Peyer's patch (tissue), 4 donors: ENCODE data around the gene KDM3A. TPM values are rescaled to one million over a fixed set of nuclear protein-coding genes. Genes with fewer than 3 reads are reported as not detected.

Experiments used
- DNase-seq, 3 donors: peaks; one replicate each; pipeline ENCODE4 v3.0.0-alpha.2; 2017 to 2019
- H3K27ac ChIP-seq, 4 donors: fragments of 200-600 bp; sonication (generic); one replicate each; pipeline ENCODE4 v1.5.1; 2016 to 2019
- H3K27me3 ChIP-seq, 2 donors: fragments of 200-600 bp; sonication (generic); one replicate each; pipeline ENCODE4 v1.5.1; 2019
- H3K36me3 ChIP-seq, 3 donors: fragments of 200-600 bp; sonication (generic); one replicate each; pipeline ENCODE4 v1.5.1; 2016 to 2019
- H3K4me1 ChIP-seq, 4 donors: fragments of 200-600 bp; sonication (generic); one replicate each; pipeline ENCODE4 v1.5.1; 2016 to 2019
- H3K4me3 ChIP-seq, 4 donors: fragments of 200-600 bp; sonication (generic); 1 replicate in 3 of 4; 2 replicates in 1 of 4; pipeline ENCODE4 v1.5.1; 2016 to 2019; ENCODE audit warnings: mild to moderate bottlenecking in 1 of 4
- H3K9me3 ChIP-seq, 4 donors: fragments of 200-600 bp; sonication (generic); one replicate each; pipeline ENCODE4 v1.5.1; 2016 to 2019; ENCODE audit warnings: mild to moderate bottlenecking in 1 of 4
- POLR2A ChIP-seq, 2 donors: fragments of 450-650 bp; IDR thresholded peaks; one replicate each; pipeline ENCODE4 v1.5.1; 2017; ENCODE audit warnings: antibody characterized with exemption in 2 of 2, mild to moderate bottlenecking in 2 of 2, moderate library complexity in 2 of 2
- total RNA-seq, 4 donors: library from RNA; depleted of rRNA; stranded (reverse); fragments of >200 nt; gene quantifications; one replicate each; pipeline ENCODE4 v1.1.0, GENCODE V29; 2016
- TF ChIP-seq, protein P1 (sequence below), 6 experiments: fragments of 450-650 bp in 4 of 6; fragments of 200-600 bp in 2 of 6; sonication (generic) in 1 of 6; IDR thresholded peaks; one replicate each; pipeline ENCODE4 v1.5.1; 2017 to 2019; ENCODE audit warnings: antibody characterized with exemption in 6 of 6, mild to moderate bottlenecking in 3 of 6, moderate library complexity in 1 of 6

The KDM3A gene
- total RNA-seq, 4 donors from 2014 or later = 42.9 to 93.1 (median 61.1) TPM

DNA sequence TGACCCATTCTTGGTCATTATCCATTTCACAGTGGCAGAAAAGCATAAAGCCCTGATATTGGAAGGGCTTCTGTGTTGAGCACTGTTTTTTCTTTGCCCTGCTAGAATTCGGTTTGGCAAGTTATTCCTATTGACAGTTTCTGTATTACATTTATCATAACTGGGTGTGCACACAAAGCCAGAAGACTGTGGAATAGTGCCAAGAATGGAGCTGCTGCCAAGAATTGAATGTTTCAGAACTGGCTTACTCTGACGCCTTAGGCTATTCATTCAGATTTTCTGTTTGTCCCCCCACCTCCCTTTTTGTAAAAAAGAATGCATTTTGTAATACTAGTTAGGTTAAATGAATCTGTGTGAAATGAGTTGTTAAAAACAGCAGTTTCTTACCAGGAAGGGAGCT lies 12.7 kb downstream of the KDM3A start:
- Histone ChIP-seq H3K4me1 (peaks cover 0 to 8% (median 0%) of the 10 kb centered on the region in 4 donors), H3K9me3 (no peaks in the 10 kb centered on the region), H3K36me3 (peaks cover 0 to 83% (median 6%) of the 10 kb centered on the region in 3 donors), H3K4me3 (no peak overlapping the region), H3K27me3 (no peaks in the 10 kb centered on the region), H3K27ac (no peak overlapping the region)
- TF ChIP-seq POLR2A (IDR thresholded peaks at IDR 0.05) = no peak
- TF ChIP-seq, protein P1, sequence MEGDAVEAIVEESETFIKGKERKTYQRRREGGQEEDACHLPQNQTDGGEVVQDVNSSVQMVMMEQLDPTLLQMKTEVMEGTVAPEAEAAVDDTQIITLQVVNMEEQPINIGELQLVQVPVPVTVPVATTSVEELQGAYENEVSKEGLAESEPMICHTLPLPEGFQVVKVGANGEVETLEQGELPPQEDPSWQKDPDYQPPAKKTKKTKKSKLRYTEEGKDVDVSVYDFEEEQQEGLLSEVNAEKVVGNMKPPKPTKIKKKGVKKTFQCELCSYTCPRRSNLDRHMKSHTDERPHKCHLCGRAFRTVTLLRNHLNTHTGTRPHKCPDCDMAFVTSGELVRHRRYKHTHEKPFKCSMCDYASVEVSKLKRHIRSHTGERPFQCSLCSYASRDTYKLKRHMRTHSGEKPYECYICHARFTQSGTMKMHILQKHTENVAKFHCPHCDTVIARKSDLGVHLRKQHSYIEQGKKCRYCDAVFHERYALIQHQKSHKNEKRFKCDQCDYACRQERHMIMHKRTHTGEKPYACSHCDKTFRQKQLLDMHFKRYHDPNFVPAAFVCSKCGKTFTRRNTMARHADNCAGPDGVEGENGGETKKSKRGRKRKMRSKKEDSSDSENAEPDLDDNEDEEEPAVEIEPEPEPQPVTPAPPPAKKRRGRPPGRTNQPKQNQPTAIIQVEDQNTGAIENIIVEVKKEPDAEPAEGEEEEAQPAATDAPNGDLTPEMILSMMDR (IDR thresholded peaks at IDR 0.05) = no peak
- DNase-seq = no peak

DNA sequence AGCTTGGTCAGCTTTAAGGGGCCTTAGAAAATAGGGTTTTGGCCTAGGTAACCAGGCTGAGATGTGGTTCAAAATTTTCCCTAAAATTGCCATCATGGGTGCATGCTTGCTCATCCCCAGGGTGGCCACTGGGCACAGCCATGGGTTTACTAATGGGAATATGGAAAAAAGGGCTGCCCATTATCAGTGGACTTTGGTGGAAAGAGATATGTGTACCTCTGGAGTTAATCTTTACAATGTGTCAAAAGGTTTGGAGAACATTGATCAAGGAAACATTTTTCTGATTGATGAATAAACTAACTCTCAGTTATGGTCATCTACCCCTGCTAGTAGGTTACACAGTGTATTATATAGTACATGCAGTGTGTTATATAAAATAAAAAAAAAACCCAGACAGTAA lies 13.1 kb downstream of the KDM3A start:
- no peak for TF ChIP-seq POLR2A (IDR thresholded peaks at IDR 0.05)
- TF ChIP-seq, protein P1 (IDR thresholded peaks at IDR 0.05) = no peak
- no peak for DNase-seq
- H3K4me3 ChIP-seq = no peak overlapping the region
- peaks cover 0 to 83% (median 6%) of the 10 kb centered on the region in 3 donors for H3K36me3 ChIP-seq
- H3K9me3 ChIP-seq = no peaks in the 10 kb centered on the region
- no peaks in the 10 kb centered on the region for H3K27me3 ChIP-seq
- no peak overlapping the region for H3K27ac ChIP-seq
- peaks cover 0 to 8% (median 0%) of the 10 kb centered on the region in 4 donors for H3K4me1 ChIP-seq

DNA sequence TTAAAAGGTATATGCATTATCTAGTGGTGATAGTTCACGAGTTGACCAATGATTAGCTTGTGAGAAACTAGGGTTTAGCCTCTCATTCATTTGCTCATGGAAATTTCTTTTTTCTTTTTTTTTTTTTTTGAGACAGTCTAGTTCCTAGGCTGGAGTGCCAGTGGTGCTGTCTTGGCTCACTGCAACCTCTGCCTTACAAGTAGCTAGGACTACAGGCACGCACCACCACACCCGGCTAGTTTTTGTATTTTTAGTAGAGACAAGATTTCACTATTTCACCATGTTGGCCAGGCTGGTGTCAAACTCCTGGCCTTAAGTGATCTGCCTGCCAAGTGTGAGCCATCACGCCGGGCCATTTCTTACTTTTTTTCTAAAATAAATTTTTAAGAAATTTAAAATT lies 14.0 kb downstream of the KDM3A start:
- Histone ChIP-seq H3K4me3 (no peak overlapping the region), H3K27me3 (no peaks in the 10 kb centered on the region), H3K9me3 (no peaks in the 10 kb centered on the region), H3K36me3 (peaks cover 0 to 83% (median 6%) of the 10 kb centered on the region in 3 donors), H3K27ac (no peak overlapping the region), H3K4me1 (peaks cover 0 to 8% (median 0%) of the 10 kb centered on the region in 4 donors)
- no peak for DNase-seq
- TF ChIP-seq, protein P1 (IDR thresholded peaks at IDR 0.05) = no peak
- no peak for TF ChIP-seq POLR2A (IDR thresholded peaks at IDR 0.05)

DNA sequence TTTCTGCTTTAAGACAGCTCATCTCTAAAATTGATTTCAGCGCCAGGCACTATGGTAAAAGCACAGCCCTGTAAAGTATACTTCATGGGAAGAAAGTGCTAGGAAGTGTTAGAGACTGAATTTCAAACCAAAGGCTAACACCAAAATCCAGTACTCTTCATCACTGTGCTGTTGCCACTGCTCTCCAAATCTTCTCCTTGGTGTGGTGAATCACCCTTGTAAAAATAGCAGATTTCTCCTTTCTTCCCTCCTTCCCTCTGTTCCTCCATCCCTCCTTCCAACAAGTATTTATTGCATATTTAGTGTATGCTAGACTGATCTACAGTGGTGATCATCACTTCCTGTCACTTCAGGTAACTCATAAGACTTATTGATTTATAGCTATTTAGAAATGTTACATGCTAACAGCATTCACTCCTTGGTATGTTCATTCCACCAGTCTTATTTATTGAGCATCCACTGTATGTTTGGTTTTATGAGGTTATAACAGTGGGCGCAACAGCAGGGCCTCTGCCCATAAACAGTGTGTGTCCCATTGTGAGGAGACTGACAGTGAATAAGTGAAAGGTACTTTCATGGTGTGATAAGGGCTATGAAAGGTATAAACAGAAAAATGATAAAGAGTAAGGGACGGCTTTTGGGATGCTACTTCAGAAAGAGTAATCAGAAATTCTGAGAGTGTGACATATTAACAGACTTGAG lies 20.0 kb downstream of the KDM3A start:
- no peaks in the 10 kb centered on the region for H3K27me3 ChIP-seq
- H3K9me3 ChIP-seq = no peaks in the 10 kb centered on the region
- H3K27ac ChIP-seq = no peak overlapping the region
- TF ChIP-seq POLR2A (IDR thresholded peaks at IDR 0.05) = no peak
- TF ChIP-seq, protein P1 (IDR thresholded peaks at IDR 0.05) = no peak
- DNase-seq = no peak
- peaks cover 0 to 100% (median 6%) of the 10 kb centered on the region in 3 donors for H3K36me3 ChIP-seq
- H3K4me3 ChIP-seq = no peak overlapping the region
- H3K4me1 ChIP-seq = no peaks in the 10 kb centered on the region

DNA sequence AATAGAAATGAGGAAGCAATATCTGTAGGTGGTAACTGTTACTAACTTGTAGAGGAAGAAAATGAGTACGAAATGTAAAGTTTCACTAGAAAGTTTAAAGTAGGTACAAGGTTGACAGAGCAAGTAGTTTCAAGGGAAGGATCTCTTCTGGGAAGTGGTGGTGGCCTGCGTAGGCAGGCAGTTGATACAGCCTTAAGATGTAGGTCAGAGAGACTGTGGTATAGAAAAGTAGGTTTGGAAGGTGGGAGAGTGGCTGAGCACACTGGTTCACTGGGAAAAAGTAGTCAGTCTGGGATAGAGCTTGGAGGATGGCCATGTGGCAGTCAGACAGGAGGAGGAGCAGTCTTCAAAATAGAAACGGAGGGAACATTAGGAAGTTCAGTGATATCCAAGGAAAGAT lies 23.5 kb downstream of the KDM3A start:
- H3K4me3 ChIP-seq = no peak overlapping the region
- no peak overlapping the region for H3K27ac ChIP-seq
- TF ChIP-seq POLR2A (IDR thresholded peaks at IDR 0.05) = no peak
- TF ChIP-seq, protein P1 (IDR thresholded peaks at IDR 0.05) = no peak
- H3K36me3 ChIP-seq = peaks cover 0 to 100% (median 0%) of the 10 kb centered on the region in 3 donors
- no peaks in the 10 kb centered on the region for H3K4me1 ChIP-seq
- DNase-seq = no peak
- no peaks in the 10 kb centered on the region for H3K9me3 ChIP-seq
- no peaks in the 10 kb centered on the region for H3K27me3 ChIP-seq
